PC-9 (cell line): Measurements from ENCODE around the gene CEP72. TPM values are rescaled to one million over a fixed set of nuclear protein-coding genes. Genes with fewer than 3 reads are reported as not detected.

Experiments used
- BruUV-seq: library from RNA; stranded (reverse); fragments of 400-500 nt; replicated peaks from 2 replicates; lab custom pipeline; 2021; lab: Mats Ljungman, UMichigan
- CTCF ChIA-PET: fragments of 300-600 bp; sonication (Branson Sonifier 250); formaldehyde crosslinking; loops from one replicate; lab custom pipeline; 2022; ENCODE audit warnings: antibody characterized with exemption; lab: Charles Lee
- POLR2A ChIA-PET: fragments of 300-600 bp; sonication (Branson Sonifier 250); formaldehyde crosslinking; loops from one replicate; lab custom pipeline; 2022; ENCODE audit warnings: antibody characterized with exemption; ENCODE audit not compliant: unreplicated experiment; lab: Charles Lee
- DNase-seq, 2 experiments: peaks; one replicate each; pipeline versions ENCODE4 v3.0.0 to v3.0.0-alpha.2; 2015 to 2022; ENCODE audit warnings: mixed read lengths in 1 of 2
- H2AFZ ChIP-seq: fragments of 200-600 bp; sonication (generic); 2 replicates; pipeline ENCODE4 v1.8.1; 2017; ENCODE audit warnings: antibody characterized with exemption
- H3F3A ChIP-seq: fragments of 200-600 bp; sonication (generic); 2 replicates; pipeline ENCODE4 v1.8.1; 2017; ENCODE audit warnings: antibody characterized with exemption, mild to moderate bottlenecking, low read depth; ENCODE audit not compliant: insufficient read depth
- H3K27ac ChIP-seq: fragments of 200-600 bp; sonication (generic); 2 replicates; pipeline ENCODE4 v1.6.1; 2016; ENCODE audit warnings: mixed run types
- H3K27me3 ChIP-seq: fragments of 200-600 bp; sonication (generic); 2 replicates; pipeline ENCODE4 v1.6.1; 2016; ENCODE audit warnings: low read depth, mixed run types; ENCODE audit not compliant: insufficient read depth
- H3K36me3 ChIP-seq: fragments of 200-600 bp; sonication (generic); 2 replicates; pipeline ENCODE4 v1.6.1; 2016; ENCODE audit warnings: low read depth, mixed run types
- H3K4me1 ChIP-seq: fragments of 200-600 bp; sonication (generic); replicated peaks from 2 replicates; pipeline ENCODE4 v1.6.1; 2016; ENCODE audit warnings: mixed run types; ENCODE audit not compliant: insufficient read depth
- H3K4me2 ChIP-seq: fragments of 200-600 bp; sonication (generic); 2 replicates; pipeline ENCODE4 v1.6.1; 2017; ENCODE audit warnings: mixed run types
- H3K4me3 ChIP-seq: fragments of 200-600 bp; sonication (generic); 2 replicates; pipeline ENCODE4 v1.6.1; 2016; ENCODE audit warnings: mixed run types
- H3K79me2 ChIP-seq: fragments of 200-600 bp; sonication (generic); 2 replicates; pipeline ENCODE4 v1.6.1; 2017; ENCODE audit warnings: low read depth, mixed run types
- H3K9me2 ChIP-seq: fragments of 200-600 bp; sonication (generic); 2 replicates; pipeline ENCODE4 v1.8.1; 2017; ENCODE audit warnings: mild to moderate bottlenecking; ENCODE audit not compliant: insufficient read depth
- H3K9me3 ChIP-seq: fragments of 200-600 bp; sonication (generic); 2 replicates; pipeline ENCODE4 v1.8.1; 2016; ENCODE audit warnings: low read depth; ENCODE audit not compliant: insufficient read depth
- H4K20me1 ChIP-seq: fragments of 200-600 bp; sonication (generic); 2 replicates; pipeline ENCODE4 v1.8.1; 2017; ENCODE audit not compliant: insufficient read depth
- EZH2 ChIP-seq: fragments of 200-600 bp; sonication (generic); IDR thresholded peaks from 2 replicates; pipeline ENCODE4 v1.8.0; 2017; ENCODE audit warnings: antibody characterized with exemption, low read depth
- intact Hi-C: fragments of 100-400 bp; cut with micrococcal nuclease; formaldehyde crosslinking; loops from one replicate; pipeline ENCODE4 v1.10.0; 2022; ENCODE audit not compliant: unreplicated experiment
- total RNA-seq: library from RNA; stranded (reverse); gene quantifications from 2 replicates; pipeline ENCODE4 v1.2.3, GENCODE V29; 2021
- TF ChIP-seq, protein P1 (sequence below): fragments of 200-600 bp; sonication (generic); conservative IDR thresholded peaks from 2 replicates; pipeline ENCODE4 v1.6.1; 2017; ENCODE audit warnings: mixed run types, antibody characterized with exemption, mild to moderate bottlenecking, moderate library complexity

Gene CEP72
- total RNA-seq, 1 experiment from 2014 or later: 86.8 TPM

DNA sequence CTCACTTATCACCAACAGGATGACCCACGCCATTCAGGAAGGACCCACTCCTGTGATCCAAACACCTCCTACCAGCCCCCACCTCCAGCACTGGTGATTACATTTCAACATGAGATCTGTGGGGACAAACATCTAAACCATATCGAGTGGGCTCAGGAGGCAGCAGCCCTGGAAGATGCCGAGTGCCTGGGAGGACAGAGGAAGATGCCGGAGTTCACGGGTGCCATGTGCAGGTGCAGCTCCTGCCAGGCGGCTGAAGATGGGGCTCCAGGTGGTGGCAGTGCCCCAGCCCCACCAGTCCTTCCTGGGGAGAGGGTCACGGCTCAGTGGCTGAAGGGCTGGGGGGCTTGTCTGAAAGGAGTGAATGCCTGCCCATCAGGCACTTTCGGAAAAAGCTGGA lies 6.1 kb upstream of the CEP72 start:
- H3K9me3 ChIP-seq: no peaks in the 10 kb centered on the region
- POLR2A ChIA-PET: no interaction called here
- no TSS peak for BruUV-seq
- H3K4me1 ChIP-seq: no peaks in the 10 kb centered on the region
- TF ChIP-seq, protein P1, sequence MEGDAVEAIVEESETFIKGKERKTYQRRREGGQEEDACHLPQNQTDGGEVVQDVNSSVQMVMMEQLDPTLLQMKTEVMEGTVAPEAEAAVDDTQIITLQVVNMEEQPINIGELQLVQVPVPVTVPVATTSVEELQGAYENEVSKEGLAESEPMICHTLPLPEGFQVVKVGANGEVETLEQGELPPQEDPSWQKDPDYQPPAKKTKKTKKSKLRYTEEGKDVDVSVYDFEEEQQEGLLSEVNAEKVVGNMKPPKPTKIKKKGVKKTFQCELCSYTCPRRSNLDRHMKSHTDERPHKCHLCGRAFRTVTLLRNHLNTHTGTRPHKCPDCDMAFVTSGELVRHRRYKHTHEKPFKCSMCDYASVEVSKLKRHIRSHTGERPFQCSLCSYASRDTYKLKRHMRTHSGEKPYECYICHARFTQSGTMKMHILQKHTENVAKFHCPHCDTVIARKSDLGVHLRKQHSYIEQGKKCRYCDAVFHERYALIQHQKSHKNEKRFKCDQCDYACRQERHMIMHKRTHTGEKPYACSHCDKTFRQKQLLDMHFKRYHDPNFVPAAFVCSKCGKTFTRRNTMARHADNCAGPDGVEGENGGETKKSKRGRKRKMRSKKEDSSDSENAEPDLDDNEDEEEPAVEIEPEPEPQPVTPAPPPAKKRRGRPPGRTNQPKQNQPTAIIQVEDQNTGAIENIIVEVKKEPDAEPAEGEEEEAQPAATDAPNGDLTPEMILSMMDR: no peak
- no peak for TF ChIP-seq EZH2
- H3K79me2 ChIP-seq: no peaks in the 10 kb centered on the region
- H2AFZ ChIP-seq: no peak overlapping the region
- no peaks in the 10 kb centered on the region for H3K36me3 ChIP-seq
- no peak overlapping the region for H3K27ac ChIP-seq
- no peaks in the 10 kb centered on the region for H3F3A ChIP-seq
- DNase-seq: no peak
- CTCF ChIA-PET: no interaction called here
- peaks cover 53% of the 10 kb centered on the region for H3K27me3 ChIP-seq
- no peak overlapping the region for H3K4me2 ChIP-seq
- no peaks in the 10 kb centered on the region for H3K9me2 ChIP-seq
- H4K20me1 ChIP-seq: no peaks in the 10 kb centered on the region
- intact Hi-C loops: no loop called here
- H3K4me3 ChIP-seq: no peak overlapping the region

DNA sequence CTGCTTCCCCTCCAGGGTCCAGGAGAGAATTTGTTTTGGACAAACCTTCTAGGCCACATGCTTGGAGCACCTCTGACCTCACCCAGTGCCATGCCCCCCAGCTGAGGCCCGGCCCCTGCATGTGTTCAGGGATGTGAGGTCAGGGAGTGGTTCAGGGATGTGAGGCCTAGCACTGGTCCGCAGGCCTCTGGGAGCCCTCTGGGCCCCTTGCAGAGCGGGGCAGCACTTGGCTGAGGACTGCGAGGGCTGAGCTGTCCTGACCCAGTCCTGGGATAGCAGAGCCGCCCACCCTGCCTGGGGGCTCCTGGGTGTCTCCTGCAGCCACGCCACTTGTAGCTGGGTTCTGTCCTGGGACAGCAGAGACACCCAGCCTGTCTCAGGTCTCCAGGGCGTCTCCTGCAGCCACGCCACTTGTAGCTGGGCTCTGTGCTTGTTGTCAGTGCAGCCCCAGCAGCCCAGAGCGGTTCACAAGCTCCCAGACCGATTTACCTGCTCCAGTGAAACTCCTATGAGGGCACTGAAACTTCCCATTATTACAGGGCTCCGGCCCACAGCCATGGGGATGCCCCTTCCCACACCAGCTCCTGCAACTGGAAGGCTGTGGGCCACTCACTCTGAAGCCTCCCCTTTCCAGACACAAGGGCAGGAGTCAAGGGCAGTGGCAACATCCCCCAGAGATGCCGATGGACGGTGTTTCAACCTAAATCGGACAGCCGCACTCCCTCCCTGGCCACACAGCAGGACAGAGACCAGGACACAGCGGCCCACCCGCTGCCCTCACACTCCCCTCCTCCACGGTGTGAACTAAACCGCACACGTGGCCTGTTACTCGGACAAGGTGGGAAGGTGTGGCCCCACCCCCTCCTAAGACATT lies 5.4 kb upstream of the CEP72 start:
- H3K27ac ChIP-seq: no peak overlapping the region
- H3K4me2 ChIP-seq: no peak overlapping the region
- POLR2A ChIA-PET: no interaction called here
- BruUV-seq: no TSS peak
- H3K4me3 ChIP-seq: no peak overlapping the region
- CTCF ChIA-PET: no interaction called here
- no peaks in the 10 kb centered on the region for H3K36me3 ChIP-seq
- H3K4me1 ChIP-seq: peaks cover 5% of the 10 kb centered on the region
- H3K27me3 ChIP-seq: peaks cover 46% of the 10 kb centered on the region
- no peak for TF ChIP-seq EZH2
- TF ChIP-seq, protein P1: no peak
- no peaks in the 10 kb centered on the region for H3K9me3 ChIP-seq
- H3F3A ChIP-seq: no peaks in the 10 kb centered on the region
- no peak for DNase-seq
- H4K20me1 ChIP-seq: no peaks in the 10 kb centered on the region
- H3K79me2 ChIP-seq: no peaks in the 10 kb centered on the region
- no peaks in the 10 kb centered on the region for H3K9me2 ChIP-seq
- intact Hi-C loops: no loop called here
- no peak overlapping the region for H2AFZ ChIP-seq

DNA sequence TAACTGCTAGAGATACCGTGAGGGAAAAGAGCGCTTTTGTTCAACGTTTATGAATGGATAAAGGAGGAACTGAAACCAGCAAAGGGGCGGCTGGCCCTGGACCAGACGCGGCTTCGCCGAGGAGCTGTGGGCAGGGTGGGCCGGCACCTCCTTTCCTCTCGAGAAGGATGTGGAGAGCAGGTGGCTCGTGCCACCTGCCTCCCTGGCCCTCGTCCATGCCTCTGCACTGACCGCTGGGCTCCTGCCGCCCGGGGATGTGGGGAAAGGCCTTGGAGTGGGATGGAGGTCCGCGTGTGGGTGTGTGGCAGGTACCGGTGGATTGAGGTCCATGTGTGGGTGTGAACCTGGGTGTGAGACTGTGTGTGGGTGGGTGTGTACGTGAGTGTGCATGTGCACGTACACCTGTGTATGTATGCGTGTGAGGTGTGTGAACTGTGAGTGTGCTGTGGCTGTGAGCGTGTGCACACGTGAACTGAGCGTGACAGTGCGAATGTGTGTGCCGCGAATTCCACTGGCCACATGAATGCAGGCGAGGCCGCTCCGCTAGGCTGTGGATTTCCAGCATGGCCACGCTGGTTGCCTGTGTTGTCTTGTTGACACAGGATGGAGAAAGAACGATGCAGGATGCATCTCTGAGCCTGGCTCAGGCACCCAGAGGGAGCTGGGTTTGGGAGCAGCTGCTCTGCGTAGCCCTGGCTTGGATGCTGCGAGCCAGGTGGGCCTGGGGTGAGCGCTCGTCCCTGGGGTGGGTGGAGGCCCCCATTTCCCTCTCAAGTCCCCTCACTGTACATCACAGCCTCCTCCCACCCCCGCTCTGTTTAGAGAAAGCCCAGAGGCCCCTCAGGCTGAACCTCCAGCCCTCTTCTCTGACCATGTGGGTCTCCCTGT lies 4.4 kb upstream of the CEP72 start:
- DNase-seq: no peak
- H3K27me3 ChIP-seq: peaks cover 36% of the 10 kb centered on the region
- no peak for TF ChIP-seq EZH2
- TF ChIP-seq, protein P1: no peak
- H3K27ac ChIP-seq: no peak overlapping the region
- no TSS peak for BruUV-seq
- peaks cover 4% of the 10 kb centered on the region for H3K79me2 ChIP-seq
- ChIA-PET CTCF (no interaction called here), POLR2A (no interaction called here)
- H3K9me2 ChIP-seq: no peaks in the 10 kb centered on the region
- H3F3A ChIP-seq: peaks cover 2% of the 10 kb centered on the region; the same call in 1 of the 2 replicates
- no peaks in the 10 kb centered on the region for H3K36me3 ChIP-seq
- no peak overlapping the region for H3K4me2 ChIP-seq
- peaks cover 6% of the 10 kb centered on the region for H3K4me1 ChIP-seq
- H3K4me3 ChIP-seq: no peak overlapping the region
- intact Hi-C loops: no loop called here
- no peaks in the 10 kb centered on the region for H3K9me3 ChIP-seq
- no peaks in the 10 kb centered on the region for H4K20me1 ChIP-seq
- no peak overlapping the region for H2AFZ ChIP-seq
